Sigmoid colon (tissue), 7 donors: ENCODE results near the gene PRPF18. TPM values are rescaled to one million over a fixed set of nuclear protein-coding genes. Genes with fewer than 3 reads are reported as not detected.

Experiments used
- DNase-seq: peaks from one replicate; pipeline ENCODE4 v3.0.0-alpha.2; 2019
- H3K27ac ChIP-seq, 4 donors: fragments of 200-600 bp; sonication (generic); one replicate each; pipeline ENCODE4 v1.5.1; 2016 to 2019; ENCODE audit warnings: mild to moderate bottlenecking in 1 of 4
- H3K27me3 ChIP-seq, 3 donors: fragments of 200-600 bp; sonication (generic); one replicate each; pipeline ENCODE4 v1.5.1; 2019; ENCODE audit warnings: mild to moderate bottlenecking in 1 of 3
- H3K36me3 ChIP-seq, 4 donors: fragments of 200-600 bp; sonication (generic); one replicate each; pipeline ENCODE4 v1.5.1; 2016 to 2019
- H3K4me1 ChIP-seq, 4 donors: fragments of 200-600 bp; sonication (generic); one replicate each; pipeline ENCODE4 v1.5.1; 2017 to 2019
- H3K4me3 ChIP-seq, 4 donors: fragments of 200-600 bp; sonication (generic); one replicate each; pipeline ENCODE4 v1.5.1; 2017 to 2019; ENCODE audit warnings: mild to moderate bottlenecking in 2 of 4, moderate library complexity in 1 of 4
- H3K9me3 ChIP-seq, 4 donors: fragments of 200-600 bp in 3 of 4; sonication (generic) in 3 of 4; one replicate each; pipeline versions ENCODE4 v1.5.1 to v1.6.1; 2013 to 2019
- EP300 ChIP-seq, 4 donors: sonication (generic); formaldehyde crosslinking; IDR thresholded peaks; one replicate each; pipeline ENCODE4 v1.6.1; 2017; ENCODE audit warnings: antibody characterized with exemption in 4 of 4
- POLR2A ChIP-seq, 2 donors: fragments of 450-650 bp; IDR thresholded peaks; one replicate each; pipeline ENCODE4 v1.6.1; 2016; ENCODE audit warnings: antibody characterized with exemption in 2 of 2, mild to moderate bottlenecking in 2 of 2, moderate library complexity in 2 of 2
- POLR2AphosphoS5 ChIP-seq, 4 donors: sonication (generic); formaldehyde crosslinking; IDR thresholded peaks; one replicate each; pipeline ENCODE4 v1.6.1; 2017; ENCODE audit warnings: antibody characterized with exemption in 4 of 4
- WGBS, 2 donors: extraction: QIAGEN DNeasy Blood & Tissue Kit; methylation state at CpG; one replicate each; pipeline ENCODE4 v1.1.7; 2013; 5-methylcytosine and 5-hydroxymethylcytosine counted together
- intact Hi-C: fragments of 100-400 bp; cut with DNase I; formaldehyde crosslinking; loops from one replicate; pipeline ENCODE4 v1.15.1; 2023
- polyA plus RNA-seq, 3 donors: library from polyadenylated mRNA; stranded (reverse); fragments of 200-250 nt; gene quantifications; one replicate each; pipeline ENCODE4 v1.2.3, GENCODE V29; 2013
- total RNA-seq, 4 donors: library from RNA; depleted of rRNA; stranded (reverse); fragments of >200 nt; gene quantifications; one replicate each; pipeline ENCODE4 v1.1.0, GENCODE V29; 2016
- TF ChIP-seq, protein P1 (sequence below), 4 experiments: fragments of 450-650 bp in 3 of 4; fragments of 200-600 bp in 1 of 4; IDR thresholded peaks; one replicate each; pipeline ENCODE4 v1.5.1; 2016 to 2019; ENCODE audit warnings: antibody characterized with exemption in 4 of 4, mild to moderate bottlenecking in 3 of 4, moderate library complexity in 2 of 4
- donor health status: healthy with polysubstance abuse.
- donor health status: Bipolar disorder and iron deficiency.
- donor health status: healthy.

PRPF18 gene
- total and polyA plus RNA-seq, 7 donors = 21.2 to 39.3 (median 27.5) TPM

GRCh38 chr10:13628661-13629060, 41.9 kb downstream of the PRPF18 start:
- Histone ChIP-seq H3K36me3 (peaks cover 0 to 21% (median 2%) of the 10 kb centered on the region in 4 donors), H3K4me3 (no peak overlapping the region), H3K27me3 (no peaks in the 10 kb centered on the region), H3K4me1 (peaks cover 0 to 26% (median 16%) of the 10 kb centered on the region in 4 donors), H3K9me3 (no peaks in the 10 kb centered on the region), H3K27ac (peak overlapping the region in 3 of 4 donors; percentile 24 to 61 (median 36))
- WGBS, 2 donors = 24 to 55% methylated on average over 7 of the region's 7 CpGs
- intact Hi-C loops = no loop called here
- no peak for DNase-seq
- TF ChIP-seq, protein P1, sequence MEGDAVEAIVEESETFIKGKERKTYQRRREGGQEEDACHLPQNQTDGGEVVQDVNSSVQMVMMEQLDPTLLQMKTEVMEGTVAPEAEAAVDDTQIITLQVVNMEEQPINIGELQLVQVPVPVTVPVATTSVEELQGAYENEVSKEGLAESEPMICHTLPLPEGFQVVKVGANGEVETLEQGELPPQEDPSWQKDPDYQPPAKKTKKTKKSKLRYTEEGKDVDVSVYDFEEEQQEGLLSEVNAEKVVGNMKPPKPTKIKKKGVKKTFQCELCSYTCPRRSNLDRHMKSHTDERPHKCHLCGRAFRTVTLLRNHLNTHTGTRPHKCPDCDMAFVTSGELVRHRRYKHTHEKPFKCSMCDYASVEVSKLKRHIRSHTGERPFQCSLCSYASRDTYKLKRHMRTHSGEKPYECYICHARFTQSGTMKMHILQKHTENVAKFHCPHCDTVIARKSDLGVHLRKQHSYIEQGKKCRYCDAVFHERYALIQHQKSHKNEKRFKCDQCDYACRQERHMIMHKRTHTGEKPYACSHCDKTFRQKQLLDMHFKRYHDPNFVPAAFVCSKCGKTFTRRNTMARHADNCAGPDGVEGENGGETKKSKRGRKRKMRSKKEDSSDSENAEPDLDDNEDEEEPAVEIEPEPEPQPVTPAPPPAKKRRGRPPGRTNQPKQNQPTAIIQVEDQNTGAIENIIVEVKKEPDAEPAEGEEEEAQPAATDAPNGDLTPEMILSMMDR (IDR thresholded peaks at IDR 0.05) = no peak

- H3K27me3 ChIP-seq = no peaks in the 10 kb centered on the region
- peaks cover 0 to 21% (median 2%) of the 10 kb centered on the region in 4 donors for H3K36me3 ChIP-seq
- intact Hi-C loops = no loop called here
- DNase-seq = no peak
- peaks cover 0 to 30% (median 20%) of the 10 kb centered on the region in 4 donors for H3K4me1 ChIP-seq
- H3K4me3 ChIP-seq = no peak overlapping the region
- peak overlapping the region in 3 of 4 donors; percentile 24 to 61 (median 36) for H3K27ac ChIP-seq
- no peak for TF ChIP-seq POLR2A (IDR thresholded peaks at IDR 0.05)
- TF ChIP-seq, protein P1 (IDR thresholded peaks at IDR 0.05) = no peak
- TF ChIP-seq POLR2AphosphoS5 (IDR thresholded peaks at IDR 0.05) = no peak
- TF ChIP-seq EP300 (IDR thresholded peaks at IDR 0.05) = no peak
- WGBS, 2 donors = 79 to 86% methylated on average over 2 of the region's 2 CpGs
- H3K9me3 ChIP-seq = no peaks in the 10 kb centered on the region
Observed at GRCh38 chr10:13629116-13629515, 42.4 kb downstream of the PRPF18 start.

DNA sequence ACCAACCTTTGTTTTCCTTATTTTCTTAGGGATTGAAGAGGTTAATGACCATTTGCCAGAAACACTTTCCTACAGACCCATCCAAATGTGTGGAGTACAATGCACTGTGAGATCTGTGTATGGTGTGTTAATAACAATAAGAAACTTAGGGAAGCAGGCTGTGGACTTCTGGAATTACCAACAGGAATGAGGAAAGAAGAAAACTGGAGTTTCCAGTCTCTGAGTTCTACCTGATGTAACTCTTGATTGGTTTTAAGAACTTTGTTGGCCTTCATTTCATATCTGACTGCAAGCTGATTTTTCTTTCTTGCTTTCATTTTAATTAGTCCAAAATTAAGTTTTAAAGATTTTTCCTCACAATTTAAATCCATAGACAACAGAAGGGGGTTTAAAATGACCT, 43.5 kb downstream of the PRPF18 start:
- no peak for DNase-seq
- Histone ChIP-seq H3K36me3 (peaks cover 0 to 21% (median 2%) of the 10 kb centered on the region in 4 donors), H3K27me3 (no peaks in the 10 kb centered on the region), H3K9me3 (no peaks in the 10 kb centered on the region), H3K4me1 (peaks cover 0 to 37% (median 27%) of the 10 kb centered on the region in 4 donors), H3K27ac (no peak overlapping the region), H3K4me3 (no peak overlapping the region)
- intact Hi-C loops = no loop called here
- TF ChIP-seq EP300 (IDR thresholded peaks at IDR 0.05) (no peak), POLR2AphosphoS5 (IDR thresholded peaks at IDR 0.05) (no peak), POLR2A (IDR thresholded peaks at IDR 0.05) (no peak)
- TF ChIP-seq, protein P1 (IDR thresholded peaks at IDR 0.05) = no peak

GRCh38 chr10:13631594-13631993, 44.8 kb downstream of the PRPF18 start:
- Histone ChIP-seq H3K36me3 (peaks cover 0 to 21% (median 2%) of the 10 kb centered on the region in 4 donors), H3K9me3 (no peaks in the 10 kb centered on the region), H3K4me3 (no peak overlapping the region), H3K4me1 (peaks cover 0 to 37% (median 27%) of the 10 kb centered on the region in 4 donors), H3K27me3 (no peaks in the 10 kb centered on the region), H3K27ac (peak overlapping the region; percentile 12 to 86 (median 60))
- DNase-seq = no peak
- TF ChIP-seq EP300 (IDR thresholded peaks at IDR 0.05) (no peak), POLR2A (IDR thresholded peaks at IDR 0.05) (no peak), POLR2AphosphoS5 (IDR thresholded peaks at IDR 0.05) (no peak)
- TF ChIP-seq, protein P1 (IDR thresholded peaks at IDR 0.05) = no peak
- intact Hi-C loops = no loop called here
- WGBS, 2 donors = 89 to 91% methylated on average over 6 of the region's 6 CpGs

- H3K36me3 ChIP-seq = peaks cover 0 to 14% (median 2%) of the 10 kb centered on the region in 4 donors
- no peaks in the 10 kb centered on the region for H3K27me3 ChIP-seq
- 77 to 88% methylated on average over 3 of the region's 3 CpGs for whole genome bisulfite sequencing, 2 donors
- DNase-seq = no peak
- H3K27ac ChIP-seq = peak overlapping the region; percentile 75 to 86 (median 78)
- H3K4me3 ChIP-seq = no peak overlapping the region
- no peaks in the 10 kb centered on the region for H3K9me3 ChIP-seq
- TF ChIP-seq EP300 (IDR thresholded peaks at IDR 0.05) = no peak
- TF ChIP-seq POLR2A (IDR thresholded peaks at IDR 0.05) = no peak
- no peak for TF ChIP-seq POLR2AphosphoS5 (IDR thresholded peaks at IDR 0.05)
- TF ChIP-seq, protein P1 (IDR thresholded peaks at IDR 0.05) = no peak
- intact Hi-C loops = no loop called here
- peaks cover 0 to 37% (median 27%) of the 10 kb centered on the region in 4 donors for H3K4me1 ChIP-seq
Observed at GRCh38 chr10:13632440-13632839, 45.7 kb downstream of the PRPF18 start.
